Regular cardiac myocyte (primary cell): Measurements from ENCODE around the gene CCDC185. TPM values are rescaled to one million over a fixed set of nuclear protein-coding genes. Genes with fewer than 3 reads are reported as not detected.

Source experiments
- total RNA-seq: library from RNA; depleted of rRNA; stranded (reverse); fragments of >200 nt; gene quantifications from 2 replicates; pipeline ENCODE4 v1.2.3, GENCODE V29; 2014

CCDC185 gene
- total RNA-seq: under 0.01 TPM in 1 of 2 replicates, not detected in the other

GRCh38 chr1:223393275-223394214 lies at the start of gene CCDC185:
CCDC185 (plus strand) TSS chr1:223393415; CDS start chr1:223393476, 61 bp downstream.

DNA sequence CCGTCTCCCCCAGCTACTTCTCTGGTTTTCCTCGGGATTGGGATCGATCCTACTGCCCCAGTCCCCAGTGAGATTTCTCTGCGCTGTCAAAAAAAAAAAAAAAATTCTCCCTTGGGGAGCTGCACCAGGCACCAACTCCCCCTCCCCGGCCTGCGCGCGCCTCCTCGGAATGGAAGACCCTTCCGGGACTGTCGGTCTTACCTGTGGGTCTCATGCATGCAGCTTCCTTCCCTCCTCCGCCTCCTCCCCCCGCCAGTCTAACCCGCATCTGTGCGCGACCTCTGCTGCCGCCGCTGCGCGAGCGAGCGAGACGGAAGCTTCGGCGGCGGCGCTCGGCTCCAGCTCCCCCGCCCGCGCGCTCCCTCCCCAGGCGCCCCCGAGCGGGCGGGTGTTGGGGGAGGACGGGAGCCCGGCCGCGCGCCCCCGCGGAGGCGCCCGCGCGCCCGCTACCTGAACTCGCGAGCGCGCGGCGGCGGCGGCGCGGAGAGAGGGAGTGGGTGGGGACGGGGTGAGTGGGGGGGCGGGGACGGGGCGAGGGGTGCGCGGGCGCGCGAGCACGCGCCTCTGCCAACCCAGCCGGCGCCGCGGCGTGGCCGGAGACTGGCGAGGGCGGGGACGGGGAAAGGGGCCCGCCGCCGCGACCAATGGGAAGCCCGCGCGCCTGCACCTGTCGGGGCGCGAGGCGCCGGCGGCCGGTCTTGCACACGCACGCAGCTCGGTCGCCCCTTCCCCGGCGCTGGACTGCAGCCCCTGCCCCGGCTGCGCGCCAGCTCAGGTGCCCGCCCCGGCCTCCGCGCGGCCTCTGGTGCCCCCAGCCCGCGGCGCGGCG lies 29.1 kb upstream of the CCDC185 start, which contains the start of gene SUSD4:
Gene SUSD4 (minus strand): TSS at position 321 of the 829 bp plus-strand sequence. CDS start 751 bp downstream, outside the sequence.

Other genes starting within 250 kb of the CCDC185 start
- gene SUSD4, start 29.2 kb upstream of the CCDC185 start, total RNA-seq: under 0.01 TPM in 2 replicates